Spleen (tissue), 7 donors: ENCODE data around the gene KCNB1.

ENCODE experiments used
- POLR2A ChIP-seq, 3 donors: fragments of 450-650 bp; IDR thresholded peaks; one replicate each; pipeline ENCODE4 v1.5.1; 2017; ENCODE audit warnings: antibody characterized with exemption in 3 of 3, mild to moderate bottlenecking in 1 of 3
- POLR2AphosphoS5 ChIP-seq, 3 donors: sonication (generic); formaldehyde crosslinking; IDR thresholded peaks; one replicate each; pipeline ENCODE4 v1.5.1; 2017; ENCODE audit warnings: antibody characterized with exemption in 3 of 3
- TF ChIP-seq, protein P1 (sequence below), 11 experiments: fragments of 200-600 bp in 7 of 11; fragments of 450-650 bp in 4 of 11; sonication (generic) in 4 of 11; IDR thresholded peaks in 8 of 11; conservative IDR thresholded peaks in 3 of 11; 1 replicate in 7 of 11; 2 replicates in 4 of 11; pipeline versions ENCODE4 v1.4.0 to v1.8.0; 2016 to 2021; ENCODE audit warnings: antibody characterized with exemption in 11 of 11, inconsistent platforms in 4 of 11, mild to moderate bottlenecking in 1 of 11
- donor health status: DM: no; HTN: no; CAD: no; lungs with moderate emphysema.
- donor health status: DM: no; HTN: no; CAD: no.
- donor health status: DM: no; HTN: no; CAD: no.

DNA sequence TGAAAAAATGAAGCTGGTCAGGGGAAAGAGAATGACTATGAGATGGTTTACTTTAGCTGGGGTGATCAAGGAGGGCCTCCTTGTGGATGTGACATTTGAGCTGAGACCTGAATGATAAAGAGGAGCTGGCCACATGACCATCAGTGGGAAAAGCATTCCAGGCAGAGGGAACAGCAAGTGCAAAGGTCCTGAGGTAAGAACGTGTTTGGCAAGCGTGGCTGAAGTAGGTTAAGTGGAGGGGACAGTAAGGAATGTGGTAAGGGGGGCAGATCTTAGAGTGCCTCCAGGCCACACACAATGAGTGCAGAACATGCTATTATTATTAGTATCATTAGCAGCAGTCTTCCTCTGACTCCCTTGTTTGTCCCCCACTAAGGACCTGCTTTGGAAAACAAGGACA is 92.6 kb downstream of the KCNB1 start:
- TF ChIP-seq, protein P1, sequence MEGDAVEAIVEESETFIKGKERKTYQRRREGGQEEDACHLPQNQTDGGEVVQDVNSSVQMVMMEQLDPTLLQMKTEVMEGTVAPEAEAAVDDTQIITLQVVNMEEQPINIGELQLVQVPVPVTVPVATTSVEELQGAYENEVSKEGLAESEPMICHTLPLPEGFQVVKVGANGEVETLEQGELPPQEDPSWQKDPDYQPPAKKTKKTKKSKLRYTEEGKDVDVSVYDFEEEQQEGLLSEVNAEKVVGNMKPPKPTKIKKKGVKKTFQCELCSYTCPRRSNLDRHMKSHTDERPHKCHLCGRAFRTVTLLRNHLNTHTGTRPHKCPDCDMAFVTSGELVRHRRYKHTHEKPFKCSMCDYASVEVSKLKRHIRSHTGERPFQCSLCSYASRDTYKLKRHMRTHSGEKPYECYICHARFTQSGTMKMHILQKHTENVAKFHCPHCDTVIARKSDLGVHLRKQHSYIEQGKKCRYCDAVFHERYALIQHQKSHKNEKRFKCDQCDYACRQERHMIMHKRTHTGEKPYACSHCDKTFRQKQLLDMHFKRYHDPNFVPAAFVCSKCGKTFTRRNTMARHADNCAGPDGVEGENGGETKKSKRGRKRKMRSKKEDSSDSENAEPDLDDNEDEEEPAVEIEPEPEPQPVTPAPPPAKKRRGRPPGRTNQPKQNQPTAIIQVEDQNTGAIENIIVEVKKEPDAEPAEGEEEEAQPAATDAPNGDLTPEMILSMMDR (IDR thresholded peaks at IDR 0.05 in 8 of 11, conservative IDR thresholded peaks at IDR 0.05 in 3 of 11) = no peak
- TF ChIP-seq POLR2A (IDR thresholded peaks at IDR 0.05) (no peak), POLR2AphosphoS5 (IDR thresholded peaks at IDR 0.05) (no peak)
